ENCODE data around the gene SDC1. TPM values are rescaled to one million over a fixed set of nuclear protein-coding genes. Genes with fewer than 3 reads are reported as not detected.
A peak's percentile ranks its signal among the peaks of the same experiment; 100 is the strongest.

The SDC1 gene
- total RNA-seq, 2 donors from 2014 or later, result 156 to 213 TPM

- no peak overlapping the region for H3K9ac ChIP-seq (ENCODE audit: low read depth in 2 of 2, low read length in 2 of 2)
- peaks cover 7% of the 10 kb centered on the region for H3K4me1 ChIP-seq
- intact Hi-C loops (cut with DNase I), result no loop called here
- H3K27ac ChIP-seq, result no peak overlapping the region
- TF ChIP-seq CTCF (IDR thresholded peaks at IDR 0.05), result no peak
- DNase-seq, result no peak
- no peaks in the 10 kb centered on the region for H3K9me3 ChIP-seq
- no peak overlapping the region for H3K4me3 ChIP-seq
- H3K27me3 ChIP-seq, result no peaks in the 10 kb centered on the region
- H3K36me3 ChIP-seq, result no peaks in the 10 kb centered on the region
Observed at GRCh38 chr2:20182241-20182931, 42.5 kb downstream of the SDC1 start.

DNA sequence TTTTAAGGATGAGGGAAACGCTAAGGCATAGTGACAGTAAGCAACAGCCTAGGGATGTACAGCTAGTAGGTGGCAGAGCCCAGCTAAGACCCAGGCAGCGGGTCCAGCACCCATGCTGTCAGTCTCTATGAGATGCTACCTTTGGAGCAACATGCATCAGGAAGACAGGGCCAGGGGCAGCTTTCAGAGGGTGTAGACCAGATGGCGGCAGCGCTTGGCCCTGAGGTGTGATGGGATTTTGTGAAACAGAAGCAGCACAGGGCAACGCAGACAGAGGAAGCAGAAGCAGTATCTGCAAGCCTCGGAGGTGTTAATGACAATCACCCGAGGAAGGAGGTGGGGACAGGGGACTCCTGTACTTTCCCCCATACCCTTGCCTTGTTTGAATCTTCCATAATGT, 43.2 kb downstream of the SDC1 start:
- Histone ChIP-seq H3K4me1 (peaks cover 3% of the 10 kb centered on the region), H3K4me3 (no peak overlapping the region), H3K27ac (no peak overlapping the region), H3K9ac (ENCODE audit: low read depth in 2 of 2, low read length in 2 of 2) (no peak overlapping the region), H3K9me3 (no peaks in the 10 kb centered on the region), H3K36me3 (no peaks in the 10 kb centered on the region), H3K27me3 (no peaks in the 10 kb centered on the region)
- intact Hi-C loops (cut with DNase I), result no loop called here
- DNase-seq, result no peak
- TF ChIP-seq CTCF (IDR thresholded peaks at IDR 0.05), result no peak

GRCh38 chr2:20180676-20181648, 44.0 kb downstream of the SDC1 start:
- Histone ChIP-seq H3K4me1 (no peaks in the 10 kb centered on the region), H3K27ac (peak overlapping the region; percentile 88), H3K9me3 (no peaks in the 10 kb centered on the region), H3K36me3 (no peaks in the 10 kb centered on the region), H3K4me3 (no peak overlapping the region), H3K27me3 (no peaks in the 10 kb centered on the region), H3K9ac (ENCODE audit: low read depth in 2 of 2, low read length in 2 of 2) (peak overlapping the region in 1 of 2 donors; percentile 42)
- no peak for DNase-seq
- intact Hi-C loops (cut with DNase I), result no loop called here
- TF ChIP-seq CTCF (IDR thresholded peaks at IDR 0.05), result no peak

DNA sequence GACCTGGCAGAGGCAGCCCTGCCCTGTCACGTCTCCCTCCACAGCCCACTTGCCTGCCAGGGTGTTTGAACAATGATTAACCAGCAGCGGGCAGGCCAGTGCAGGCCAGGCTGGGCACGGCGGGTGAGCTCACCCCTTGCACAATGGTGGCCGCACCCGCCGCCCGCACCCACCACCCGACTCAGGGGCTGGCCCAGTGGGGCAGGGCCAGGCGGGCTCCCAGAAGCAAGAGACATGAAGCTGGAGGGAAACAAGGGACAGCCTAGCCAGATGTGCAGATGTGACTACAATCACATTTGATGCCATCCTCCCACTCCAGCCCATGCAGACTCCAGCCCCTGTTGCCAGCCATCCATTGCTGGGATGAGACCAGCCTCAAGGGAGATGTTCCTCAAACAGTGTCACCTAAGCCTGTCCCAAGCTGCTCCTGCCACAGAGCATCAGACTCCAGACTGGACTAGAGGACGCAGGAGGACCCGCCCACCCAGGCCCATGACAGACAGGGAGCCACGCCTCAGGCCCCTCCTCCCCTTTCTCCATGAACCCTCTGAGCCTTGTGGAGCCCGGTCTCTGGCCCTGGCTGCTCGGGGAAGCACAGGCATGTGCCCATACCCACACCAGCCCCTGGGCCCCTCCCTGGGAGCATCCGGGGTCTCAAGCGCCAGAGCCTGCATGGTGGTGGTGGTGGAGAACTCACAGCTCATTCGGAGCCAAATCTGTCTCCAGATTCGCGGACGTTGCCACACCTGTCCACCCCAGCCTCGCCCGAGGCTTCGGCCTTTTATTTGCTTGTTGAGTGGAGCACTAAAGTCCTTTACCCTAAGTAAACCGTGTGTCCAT, 45.0 kb downstream of the SDC1 start:
- H3K36me3 ChIP-seq, result no peaks in the 10 kb centered on the region
- no peaks in the 10 kb centered on the region for H3K4me1 ChIP-seq
- H3K27me3 ChIP-seq, result no peaks in the 10 kb centered on the region
- H3K9me3 ChIP-seq, result no peaks in the 10 kb centered on the region
- no peak overlapping the region for H3K4me3 ChIP-seq
- peak overlapping the region; percentile 31 to 53 for H3K9ac ChIP-seq (ENCODE audit: low read depth in 2 of 2, low read length in 2 of 2)
- intact Hi-C loops (cut with DNase I), result no loop called here
- no peak for TF ChIP-seq CTCF (IDR thresholded peaks at IDR 0.05)
- H3K27ac ChIP-seq, result peak overlapping the region; percentile 88
- DNase-seq, result peak; percentile 92

DNA sequence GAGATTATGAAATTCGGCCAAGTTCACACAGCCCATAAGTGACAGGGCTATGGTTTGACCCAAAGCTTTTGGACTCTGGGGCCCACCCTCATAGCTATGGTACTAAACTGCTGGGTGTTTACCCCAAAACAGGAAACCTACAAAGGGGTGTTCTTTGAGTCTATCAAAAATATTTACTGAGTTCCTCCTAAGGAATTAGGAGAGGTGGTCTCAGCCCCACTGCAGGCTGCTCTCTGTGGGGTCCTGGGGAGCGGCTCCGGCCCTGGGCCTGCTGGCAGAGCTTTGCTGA, 45.5 kb downstream of the SDC1 start:
- intact Hi-C loops (cut with DNase I), result no loop called here
- Histone ChIP-seq H3K27ac (peak overlapping the region; percentile 88), H3K27me3 (no peaks in the 10 kb centered on the region), H3K9ac (ENCODE audit: low read depth in 2 of 2, low read length in 2 of 2) (peak overlapping the region in 1 of 2 donors; percentile 53), H3K9me3 (no peaks in the 10 kb centered on the region), H3K4me1 (no peaks in the 10 kb centered on the region), H3K36me3 (no peaks in the 10 kb centered on the region), H3K4me3 (no peak overlapping the region)
- DNase-seq, result no peak
- TF ChIP-seq CTCF (IDR thresholded peaks at IDR 0.05), result no peak
